Right lobe of liver (tissue), 6 donors: Measurements from ENCODE around the gene TFF2. TPM values are rescaled to one million over a fixed set of nuclear protein-coding genes. Genes with fewer than 3 reads are reported as not detected.

Source experiments
- ATAC-seq, 4 donors: fragments of 200-7000 bp; cut with Tn5 transposase; one replicate each; pipeline ENCODE4 v1.9.1; 2020; ENCODE audit warnings: mild to moderate bottlenecking in 4 of 4, moderate library complexity in 4 of 4
- DNase-seq, 3 donors: peaks; one replicate each; pipeline ENCODE4 v3.0.0-alpha.2; 2020
- H3K27ac ChIP-seq, 3 donors: fragments of 200-600 bp; one replicate each; pipeline ENCODE4 v1.8.0; 2022
- H3K27me3 ChIP-seq, 2 donors: fragments of 200-600 bp; one replicate each; pipeline ENCODE4 v1.8.0; 2022
- H3K36me3 ChIP-seq, 4 donors: fragments of 200-600 bp; sonication (generic) in 1 of 4; one replicate each; pipeline versions ENCODE4 v1.5.1 to v1.8.0; 2017 to 2022; ENCODE audit warnings: control low read depth in 1 of 4
- H3K4me1 ChIP-seq, 4 donors: fragments of 200-600 bp; sonication (generic) in 1 of 4; one replicate each; pipeline versions ENCODE4 v1.5.1 to v1.8.0; 2017 to 2022; ENCODE audit warnings: control low read depth in 1 of 4
- H3K4me3 ChIP-seq, 3 donors: fragments of 200-600 bp; one replicate each; pipeline ENCODE4 v1.8.0; 2022
- H3K9me3 ChIP-seq, 4 donors: fragments of 200-600 bp; sonication (generic) in 1 of 4; one replicate each; pipeline versions ENCODE4 v1.5.1 to v1.8.0; 2017 to 2022; ENCODE audit warnings: control low read depth in 1 of 4
- POLR2A ChIP-seq: fragments of 450-650 bp; IDR thresholded peaks from one replicate; pipeline ENCODE4 v1.6.1; 2017; ENCODE audit warnings: antibody characterized with exemption, mild to moderate bottlenecking
- WGBS: methylation state at CpG from one replicate; pipeline ENCODE4 v1.1.6; 2018; ENCODE audit warnings: low coverage, low lambda C conversion rate; ENCODE audit not compliant: insufficient coverage; ENCODE audit errors: missing lambda C conversion rate; 5-methylcytosine and 5-hydroxymethylcytosine counted together
- intact Hi-C, 2 donors: fragments of 100-400 bp; cut with DNase I; formaldehyde crosslinking; loops; one replicate each; pipeline versions ENCODE4 v1.11.2 to v1.14.1; 2022
- total RNA-seq, 6 experiments: library from RNA; depleted of rRNA in 2 of 6; stranded (reverse); fragments of >200 nt in 2 of 6; fragmentation: NEBNext Ultra II Directional in 3 of 6; extraction: Animal tissue kit (Norgen Biotek cat#: 25700) in 3 of 6; gene quantifications; one replicate each; pipeline versions ENCODE4 v1.1.0 to v1.2.4, GENCODE V29; 2016 to 2023
- TF ChIP-seq, protein P1 (sequence below), 4 donors: fragments of 200-600 bp in 3 of 4; fragments of 450-650 bp in 1 of 4; IDR thresholded peaks; one replicate each; pipeline versions ENCODE4 v1.5.1 to v1.8.0; 2016 to 2022; ENCODE audit warnings: antibody characterized with exemption in 4 of 4, mild to moderate bottlenecking in 2 of 4
- donor health status: DM: no; HTN: yes; CAD: no.
- donor health status: DM: no; HTN: no; CAD: no.
- donor health status: DM: no; HTN: no; CAD: no.
- donor health status: DM: no; HTN: yes; CAD: no.
- donor health status: DM: no; HTN: yes; CAD: no.

The TFF2 gene
- total RNA-seq, 6 experiments from 2014 or later: 0.29 to 0.61 (median 0.49) TPM; not detected in 2

DNA sequence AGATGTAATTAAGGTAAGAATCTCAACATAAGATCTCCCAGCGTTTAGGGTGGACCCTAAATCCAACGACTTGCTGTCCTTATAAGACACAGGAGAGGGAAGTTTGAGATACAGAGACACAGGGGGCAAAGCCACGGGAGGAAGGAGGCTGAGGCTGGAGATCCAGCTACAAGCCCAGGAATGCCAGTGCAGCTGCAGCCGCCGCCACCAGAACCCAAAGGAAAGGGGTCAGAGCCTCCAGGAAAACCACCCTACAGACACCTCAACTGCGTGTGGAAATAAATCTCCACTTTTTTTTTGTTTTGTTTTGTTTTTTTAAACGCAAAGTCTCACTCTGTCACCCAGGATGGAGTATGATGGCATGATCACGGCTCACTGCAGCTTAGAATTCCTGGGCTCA lies 27.6 kb upstream of the TFF2 start:
- Histone ChIP-seq H3K27ac (no peak overlapping the region), H3K4me3 (no peak overlapping the region), H3K27me3 (no peaks in the 10 kb centered on the region), H3K4me1 (no peaks in the 10 kb centered on the region), H3K9me3 (no peaks in the 10 kb centered on the region), H3K36me3 (no peaks in the 10 kb centered on the region)
- WGBS: 56% methylated on average over 8 of the region's 8 CpGs
- ATAC-seq (no peak), DNase-seq (no peak)
- TF ChIP-seq, protein P1, sequence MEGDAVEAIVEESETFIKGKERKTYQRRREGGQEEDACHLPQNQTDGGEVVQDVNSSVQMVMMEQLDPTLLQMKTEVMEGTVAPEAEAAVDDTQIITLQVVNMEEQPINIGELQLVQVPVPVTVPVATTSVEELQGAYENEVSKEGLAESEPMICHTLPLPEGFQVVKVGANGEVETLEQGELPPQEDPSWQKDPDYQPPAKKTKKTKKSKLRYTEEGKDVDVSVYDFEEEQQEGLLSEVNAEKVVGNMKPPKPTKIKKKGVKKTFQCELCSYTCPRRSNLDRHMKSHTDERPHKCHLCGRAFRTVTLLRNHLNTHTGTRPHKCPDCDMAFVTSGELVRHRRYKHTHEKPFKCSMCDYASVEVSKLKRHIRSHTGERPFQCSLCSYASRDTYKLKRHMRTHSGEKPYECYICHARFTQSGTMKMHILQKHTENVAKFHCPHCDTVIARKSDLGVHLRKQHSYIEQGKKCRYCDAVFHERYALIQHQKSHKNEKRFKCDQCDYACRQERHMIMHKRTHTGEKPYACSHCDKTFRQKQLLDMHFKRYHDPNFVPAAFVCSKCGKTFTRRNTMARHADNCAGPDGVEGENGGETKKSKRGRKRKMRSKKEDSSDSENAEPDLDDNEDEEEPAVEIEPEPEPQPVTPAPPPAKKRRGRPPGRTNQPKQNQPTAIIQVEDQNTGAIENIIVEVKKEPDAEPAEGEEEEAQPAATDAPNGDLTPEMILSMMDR (IDR thresholded peaks at IDR 0.05): no peak
- no peak for TF ChIP-seq POLR2A
- intact Hi-C loops: no loop called here

DNA sequence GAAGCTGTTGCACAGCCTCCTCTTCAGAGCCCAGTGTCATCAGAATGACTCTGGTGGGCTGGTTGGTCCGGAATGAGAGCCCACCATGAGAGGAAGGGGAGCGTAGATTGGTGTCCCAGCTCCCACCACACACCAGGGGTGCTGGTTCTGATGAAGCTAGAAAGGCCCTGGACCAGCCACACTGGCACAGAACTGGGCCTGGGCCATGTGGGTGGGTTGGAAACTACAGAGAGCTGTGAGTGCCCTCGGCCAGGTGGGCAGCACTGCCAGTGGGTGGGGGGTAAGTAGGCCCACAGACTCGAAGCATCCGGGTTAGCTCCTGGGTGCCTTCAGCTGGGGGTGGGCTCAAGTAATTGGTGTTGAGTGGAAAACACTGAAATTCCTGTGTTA lies 27.2 kb upstream of the TFF2 start:
- Histone ChIP-seq H3K27me3 (no peaks in the 10 kb centered on the region), H3K4me1 (no peaks in the 10 kb centered on the region), H3K36me3 (no peaks in the 10 kb centered on the region), H3K27ac (no peak overlapping the region), H3K9me3 (no peaks in the 10 kb centered on the region), H3K4me3 (no peak overlapping the region)
- no peak for ATAC-seq
- intact Hi-C loops: no loop called here
- DNase-seq: no peak
- no peak for TF ChIP-seq POLR2A
- TF ChIP-seq, protein P1 (IDR thresholded peaks at IDR 0.05): no peak
- WGBS: 50% methylated on average over 1 of the region's 5 CpGs

DNA sequence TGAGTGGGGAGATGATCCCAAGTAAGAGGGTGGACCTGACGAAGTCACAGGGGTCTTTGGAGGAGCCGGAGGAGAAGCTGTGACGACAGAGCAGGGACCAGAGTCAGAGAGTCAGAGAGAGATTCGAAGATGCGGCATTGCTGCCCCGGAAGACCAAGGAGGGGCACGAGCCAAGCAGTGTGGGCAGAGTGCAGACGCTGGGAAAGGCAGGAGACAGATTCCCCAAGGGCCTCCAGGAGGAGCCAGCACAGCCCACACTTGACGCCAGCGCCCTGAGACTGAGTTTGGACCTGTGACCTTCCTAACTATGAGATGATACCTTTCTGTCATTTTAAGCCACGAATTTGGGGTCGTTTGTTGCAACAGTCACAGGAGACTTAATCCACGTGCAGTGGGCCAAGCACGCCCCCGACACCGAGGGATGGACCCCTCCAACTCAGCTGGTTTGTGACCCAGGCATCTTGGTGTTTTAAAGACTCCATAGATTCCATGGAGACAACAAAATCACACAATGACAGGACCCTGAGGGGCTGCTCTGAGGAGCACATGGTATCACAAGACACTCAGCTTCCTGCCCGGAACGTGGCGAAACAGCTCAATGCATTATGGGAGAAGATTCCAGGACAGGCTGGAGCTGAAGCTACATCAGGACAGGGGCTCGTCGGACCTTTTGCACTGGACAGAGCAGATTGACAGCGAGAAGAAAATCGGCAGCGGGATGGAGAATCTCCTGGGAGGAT lies 26.6 kb upstream of the TFF2 start:
- TF ChIP-seq, protein P1 (IDR thresholded peaks at IDR 0.05): no peak
- no peak for TF ChIP-seq POLR2A
- intact Hi-C loops: no loop called here

DNA sequence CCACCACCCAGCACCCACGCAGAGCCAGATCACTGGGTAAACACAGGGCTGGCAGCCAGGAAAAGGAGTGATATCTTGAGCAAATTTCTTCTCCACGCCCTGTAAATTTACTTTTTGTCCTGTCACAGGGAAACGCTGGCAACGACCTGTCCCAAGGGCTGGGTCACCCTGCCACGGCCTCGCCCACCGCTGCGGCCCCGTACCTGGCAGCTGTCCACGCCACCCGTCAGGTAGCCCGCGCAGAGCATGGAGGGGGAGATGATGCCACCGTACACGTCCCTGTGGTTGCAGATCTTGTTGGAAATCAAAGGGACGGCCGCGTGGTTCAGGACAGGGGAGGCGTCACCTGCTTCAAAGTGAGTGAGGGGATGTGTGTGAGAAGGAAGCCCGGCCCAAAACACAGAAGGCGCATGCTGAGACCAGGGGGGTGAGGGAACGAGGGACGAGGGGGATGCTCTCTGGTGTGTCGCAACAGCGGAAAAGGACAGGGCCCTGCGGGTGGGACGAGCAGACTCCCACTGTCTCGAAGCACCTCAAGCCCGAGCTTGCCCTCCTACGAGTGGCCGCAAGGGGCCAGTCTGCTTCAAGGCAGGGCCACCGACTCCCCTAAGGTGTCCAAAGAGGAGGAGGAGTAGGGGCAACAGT lies 25.7 kb upstream of the TFF2 start:
- H3K27ac ChIP-seq: no peak overlapping the region
- intact Hi-C loops: no loop called here

More for the DNA sequence above, 26.6 kb upstream of the TFF2 start:
- H3K36me3 ChIP-seq: no peaks in the 10 kb centered on the region
- H3K4me3 ChIP-seq: no peak overlapping the region
- H3K27me3 ChIP-seq: no peaks in the 10 kb centered on the region
- H3K9me3 ChIP-seq: no peaks in the 10 kb centered on the region
- 76% methylated on average over 17 of the region's 24 CpGs for WGBS
- no peaks in the 10 kb centered on the region for H3K4me1 ChIP-seq
- DNase-seq (no peak), ATAC-seq (no peak)
- no peak overlapping the region for H3K27ac ChIP-seq

More for the DNA sequence above, 25.7 kb upstream of the TFF2 start:
- Histone ChIP-seq H3K36me3 (no peaks in the 10 kb centered on the region), H3K9me3 (no peaks in the 10 kb centered on the region), H3K27me3 (no peaks in the 10 kb centered on the region), H3K4me3 (no peak overlapping the region), H3K4me1 (no peaks in the 10 kb centered on the region)
- 44% methylated on average over 11 of the region's 32 CpGs for WGBS
- DNase-seq: peak in 1 of 3 donors; percentile 35
- TF ChIP-seq POLR2A: no peak
- TF ChIP-seq, protein P1 (IDR thresholded peaks at IDR 0.05): peak in 1 of 4 donors; percentile 26
- peak in 1 of 4 donors; percentile 49 for ATAC-seq
